ENCODE results near the gene SND1.

SND1 gene

GRCh38 chr7:128057909-128058308, 405.9 kb downstream of the SND1 start:
- no peak for FAIRE-seq

- FAIRE-seq = no peak
Observed at GRCh38 chr7:128059143-128059988, 407.4 kb downstream of the SND1 start.

GRCh38 chr7:128060018-128060417, 408.0 kb downstream of the SND1 start:
- no peak for FAIRE-seq

- FAIRE-seq = no peak
Observed at GRCh38 chr7:128063088-128063487, 411.1 kb downstream of the SND1 start.

- FAIRE-seq = no peak
Observed at GRCh38 chr7:128065872-128066271, 413.9 kb downstream of the SND1 start.

- no peak for FAIRE-seq
Observed at GRCh38 chr7:128066395-128066794, 414.4 kb downstream of the SND1 start.

GRCh38 chr7:128066858-128067257, 414.9 kb downstream of the SND1 start:
- no peak for FAIRE-seq

GRCh38 chr7:128067983-128068382, 416.0 kb downstream of the SND1 start:
- no peak for FAIRE-seq

GRCh38 chr7:128068785-128069184, 416.8 kb downstream of the SND1 start:
- FAIRE-seq = no peak

- no peak for FAIRE-seq
Observed at GRCh38 chr7:128069373-128070364, 417.7 kb downstream of the SND1 start.

GRCh38 chr7:128071376-128071775, 419.4 kb downstream of the SND1 start:
- FAIRE-seq = no peak

- FAIRE-seq = no peak
Observed at GRCh38 chr7:128071801-128072200, 419.8 kb downstream of the SND1 start.

- FAIRE-seq = no peak
Observed at GRCh38 chr7:128073671-128074310, 421.8 kb downstream of the SND1 start.

- FAIRE-seq = no peak
Observed at GRCh38 chr7:128074336-128074735, 422.3 kb downstream of the SND1 start.

- FAIRE-seq = no peak
Observed at GRCh38 chr7:128074736-128075135, 422.7 kb downstream of the SND1 start.

GRCh38 chr7:128075242-128076095, 423.5 kb downstream of the SND1 start:
- FAIRE-seq = no peak

GRCh38 chr7:128076196-128076795, 424.3 kb downstream of the SND1 start:
- FAIRE-seq = no peak

GRCh38 chr7:128076796-128077271, 424.8 kb downstream of the SND1 start:
- FAIRE-seq = no peak

- FAIRE-seq = no peak
Observed at GRCh38 chr7:128078309-128078708, 426.3 kb downstream of the SND1 start.

- FAIRE-seq = no peak
Observed at GRCh38 chr7:128080169-128080568, 428.2 kb downstream of the SND1 start.

- no peak for FAIRE-seq
Observed at GRCh38 chr7:128081351-128081750, 429.4 kb downstream of the SND1 start.

GRCh38 chr7:128081808-128082207, 429.8 kb downstream of the SND1 start:
- FAIRE-seq = no peak
